ENCODE results near the gene WASF1. TPM values are rescaled to one million over a fixed set of nuclear protein-coding genes. Genes with fewer than 3 reads are reported as not detected.

Gene WASF1
- total and polyA plus RNA-seq, 2 donors (not counting 3 experiments of a cell fraction or from before 2014, with no cell fraction given), result 20.9 to 27.5 TPM

DNA sequence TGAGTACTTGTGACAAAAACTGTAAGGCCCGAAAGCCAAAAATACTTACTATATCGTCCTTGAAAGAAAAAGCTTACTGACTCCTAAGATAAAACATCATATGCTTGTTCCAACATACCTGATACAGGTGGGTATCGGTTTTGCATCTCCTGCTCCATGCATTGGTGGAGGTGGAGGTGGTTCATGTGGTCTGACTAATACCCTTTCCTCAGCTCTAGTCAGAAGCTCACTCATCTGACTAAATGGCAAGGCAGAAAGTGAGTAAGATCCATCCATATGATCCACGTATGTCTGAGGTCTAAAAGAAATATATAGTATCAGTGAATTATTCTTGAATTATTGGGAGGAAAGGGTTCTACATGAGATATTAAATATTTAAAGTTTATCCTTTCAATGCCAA is 76.2 kb downstream of the WASF1 start:
- DNase-seq (ENCODE audit: low read depth, low spot score) (no peak), FAIRE-seq (no peak)
- no peak for TF ChIP-seq POLR2AphosphoS5 (IDR thresholded peaks at IDR 0.05; ENCODE audit: insufficient read depth, low read depth, low read length)
- TF ChIP-seq GATA2 (IDR thresholded peaks at IDR 0.05; ENCODE audit: insufficient read depth, insufficient read length, low read depth, low read length), result no peak
- no peak for TF ChIP-seq CTCF (IDR thresholded peaks at IDR 0.05; ENCODE audit: extremely low read depth in 1 of 2, insufficient read depth in 1 of 2, low read depth in 1 of 2, low read length in 2 of 2)
- TF ChIP-seq POLR2A (IDR thresholded peaks at IDR 0.05; ENCODE audit: low read depth, low read length), result no peak
- TF ChIP-seq FOS (IDR thresholded peaks at IDR 0.05; ENCODE audit: borderline replicate concordance, insufficient read depth, low read length), result no peak
- TF ChIP-seq MYC (IDR thresholded peaks at IDR 0.05; ENCODE audit: low read depth, low read length), result no peak
- no peak for TF ChIP-seq MAX (IDR thresholded peaks at IDR 0.05; ENCODE audit: insufficient read depth, insufficient read length)
- no peak for TF ChIP-seq JUN (IDR thresholded peaks at IDR 0.05; ENCODE audit: borderline replicate concordance, insufficient read depth, insufficient read length, low read depth)
- no peak for TF ChIP-seq EZH2 (IDR thresholded peaks at IDR 0.05; ENCODE audit: borderline replicate concordance, low read depth, low read length, severe bottlenecking)
- H2AFZ ChIP-seq (ENCODE audit: low read depth, low read length), result no peak overlapping the region
- intact Hi-C loops (cut with micrococcal nuclease), result no loop called here
- no peak overlapping the region for H3K4me3 ChIP-seq (replicated peaks in 1 of 3; ENCODE audit: insufficient read depth in 1 of 3, low read depth in 1 of 3, low read length in 3 of 3)
- no peak overlapping the region for H3K27ac ChIP-seq (ENCODE audit: insufficient read depth, low read depth, low read length)
- no peaks in the 10 kb centered on the region for H3K79me2 ChIP-seq (ENCODE audit: control insufficient read depth, insufficient read depth, low read length)
- H3K9ac ChIP-seq (replicated peaks; ENCODE audit: extremely low read depth, insufficient read depth, low read length), result no peak overlapping the region
- POLR2A ChIA-PET, result no interaction called here
- no TSS peak for BruUV-seq (replicated peaks)
- H3K4me1 ChIP-seq (ENCODE audit: control insufficient read depth, extremely low read depth, insufficient read depth, low read length), result no peaks in the 10 kb centered on the region
- no peaks in the 10 kb centered on the region for H3K9me3 ChIP-seq (replicated peaks; ENCODE audit: control insufficient read depth, insufficient read depth, low read length)
- H3K27me3 ChIP-seq (ENCODE audit: control insufficient read depth in 2 of 2, insufficient read depth in 2 of 2, low read length in 2 of 2), result no peaks in the 10 kb centered on the region
- no peaks in the 10 kb centered on the region for H3K9me1 ChIP-seq (replicated peaks; ENCODE audit: control insufficient read depth, extremely low read depth, insufficient read depth, low read length)
- CTCF ChIA-PET, result interaction anchor here (0.7 kb wide), 1 partner anchor 26 kb away, joined by 3 read pairs; no protein-coding TSS in a partner anchor
- H4K20me1 ChIP-seq (replicated peaks; ENCODE audit: control insufficient read depth, extremely low read depth, insufficient read depth, low read length), result no peaks in the 10 kb centered on the region
- dilution Hi-C loops (cut with MboI; ENCODE audit: extremely low pct_ligation_motif_present, low sequenced_read_pairs), result no loop called here
- no peak overlapping the region for H3K4me2 ChIP-seq (ENCODE audit: insufficient read depth, low read length)
- H3K36me3 ChIP-seq (ENCODE audit: control insufficient read depth in 2 of 2, extremely low read depth in 1 of 2, insufficient read depth in 2 of 2, low read length in 2 of 2), result peaks cover 0 to 8% of the 10 kb centered on the region in 2 experiments
